GM10266 (cell line): ENCODE measurements around the gene TEN1.

Experiments
- DNase-seq: peaks from one replicate; pipeline ENCODE4 v3.0.0; 2012; ENCODE audit errors: extremely low spot score
- TF ChIP-seq, protein P1 (sequence below): IDR thresholded peaks from 2 replicates; pipeline ENCODE4 v1.5.1; 2012; ENCODE audit warnings: mild to moderate bottlenecking, low read depth; ENCODE audit not compliant: control insufficient read depth, insufficient read depth; ENCODE audit errors: missing control alignments

The TEN1 gene

GRCh38 chr17:75991396-75991795, 12.4 kb downstream of the TEN1 start:
- TF ChIP-seq, protein P1, sequence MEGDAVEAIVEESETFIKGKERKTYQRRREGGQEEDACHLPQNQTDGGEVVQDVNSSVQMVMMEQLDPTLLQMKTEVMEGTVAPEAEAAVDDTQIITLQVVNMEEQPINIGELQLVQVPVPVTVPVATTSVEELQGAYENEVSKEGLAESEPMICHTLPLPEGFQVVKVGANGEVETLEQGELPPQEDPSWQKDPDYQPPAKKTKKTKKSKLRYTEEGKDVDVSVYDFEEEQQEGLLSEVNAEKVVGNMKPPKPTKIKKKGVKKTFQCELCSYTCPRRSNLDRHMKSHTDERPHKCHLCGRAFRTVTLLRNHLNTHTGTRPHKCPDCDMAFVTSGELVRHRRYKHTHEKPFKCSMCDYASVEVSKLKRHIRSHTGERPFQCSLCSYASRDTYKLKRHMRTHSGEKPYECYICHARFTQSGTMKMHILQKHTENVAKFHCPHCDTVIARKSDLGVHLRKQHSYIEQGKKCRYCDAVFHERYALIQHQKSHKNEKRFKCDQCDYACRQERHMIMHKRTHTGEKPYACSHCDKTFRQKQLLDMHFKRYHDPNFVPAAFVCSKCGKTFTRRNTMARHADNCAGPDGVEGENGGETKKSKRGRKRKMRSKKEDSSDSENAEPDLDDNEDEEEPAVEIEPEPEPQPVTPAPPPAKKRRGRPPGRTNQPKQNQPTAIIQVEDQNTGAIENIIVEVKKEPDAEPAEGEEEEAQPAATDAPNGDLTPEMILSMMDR = no peak
- DNase-seq = no peak

DNA sequence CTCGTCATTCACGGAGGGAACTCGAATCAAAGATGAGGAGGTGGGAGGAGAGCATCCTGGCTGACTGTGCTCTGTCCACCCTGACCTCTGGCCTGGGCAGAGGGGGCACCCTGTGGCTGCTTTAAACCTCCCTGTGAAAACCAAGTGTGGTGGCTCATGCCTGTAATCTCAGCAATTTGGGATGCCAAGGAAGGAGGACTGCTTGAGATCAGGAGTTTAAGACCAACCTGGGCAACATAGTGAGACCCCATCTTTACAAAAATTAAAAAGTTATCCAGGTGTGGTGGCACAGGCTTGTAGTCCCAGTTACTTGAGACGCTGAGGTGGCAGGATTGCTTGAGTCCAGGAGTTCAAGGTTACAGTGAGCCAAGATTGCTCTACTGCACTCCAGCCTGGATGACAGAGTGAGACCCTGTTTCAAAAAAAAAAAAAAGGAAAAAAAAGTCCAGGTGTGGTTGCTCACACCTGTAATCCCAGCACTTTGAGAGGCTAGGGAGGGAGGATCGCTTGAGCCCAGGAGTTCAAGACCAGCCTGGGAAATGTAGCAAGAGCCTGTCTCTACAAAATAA, 15.8 kb downstream of the TEN1 start:
- no peak for DNase-seq
- TF ChIP-seq, protein P1 = no peak

- TF ChIP-seq, protein P1 = no peak
- no peak for DNase-seq
Observed at GRCh38 chr17:75995385-75995925, 16.4 kb downstream of the TEN1 start.

GRCh38 chr17:75996665-75997590, 17.9 kb downstream of the TEN1 start:
- DNase-seq = peak; percentile 71
- TF ChIP-seq, protein P1 = no peak

- TF ChIP-seq, protein P1 = no peak
- DNase-seq = no peak
Observed at GRCh38 chr17:75998327-75998795, 19.3 kb downstream of the TEN1 start.

- DNase-seq = peak; percentile 85
- TF ChIP-seq, protein P1 = peak; percentile 80
Observed at GRCh38 chr17:76000016-76000754, 21.1 kb downstream of the TEN1 start.
